SH-SY5Y (cell line): Measurements from ENCODE around the gene ADGRL3.

Experiments
- GATA2 ChIP-seq: IDR thresholded peaks from 2 replicates; pipeline ENCODE4 v1.6.1; 2011; ENCODE audit warnings: mild to moderate bottlenecking, low read depth, low read length
- GATA3 ChIP-seq: IDR thresholded peaks from 2 replicates; pipeline ENCODE4 v1.6.1; 2011; ENCODE audit warnings: low read depth, mild to moderate bottlenecking, low read length, moderate library complexity

- TF ChIP-seq GATA3 (no peak), GATA2 (no peak)
Measured at GRCh38 chr4:61773655-61774245, 573.6 kb downstream of the ADGRL3 start.
